Measurements from ENCODE around the gene PLIN4. TPM values are rescaled to one million over a fixed set of nuclear protein-coding genes. Genes with fewer than 3 reads are reported as not detected.

Gene PLIN4
- total and polyA plus RNA-seq, 10 of the 15 experiments (the other 5 are each of a cell fraction or from before 2014, with no cell fraction given) = 0.01 to 0.11 (median 0.05) TPM; not detected in 2

DNA sequence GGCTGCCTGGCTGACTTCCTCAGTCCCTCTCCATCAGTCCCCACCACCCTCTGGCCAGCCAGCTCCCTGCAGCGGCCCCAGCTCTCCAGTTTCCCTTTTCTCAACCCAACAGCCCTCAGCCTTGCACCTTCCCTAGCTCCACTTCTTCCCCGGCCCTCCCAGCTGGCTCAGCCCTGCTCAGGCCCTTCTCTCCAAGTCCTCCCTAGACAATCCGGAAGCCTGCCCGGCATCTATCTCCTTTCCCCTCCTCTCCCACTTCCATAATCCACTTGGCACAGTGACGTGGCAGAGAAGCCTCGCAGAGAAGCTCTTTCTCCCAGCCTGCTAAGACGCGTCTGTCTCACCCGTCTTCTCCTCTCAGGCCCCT is 61.8 kb downstream of the PLIN4 start:
- peak overlapping the region; percentile 61 for H3K9ac ChIP-seq (ENCODE audit: control insufficient read depth, insufficient read depth, low read length)
- no peak for FAIRE-seq
- no peak for DNase-seq (ENCODE audit: low read depth, low spot score)
- intact Hi-C loops (cut with micrococcal nuclease; ENCODE audit: unreplicated experiment) = no loop called here
- 0 out of 2 replicates have a peak, but pooled peaks have one; percentile 9 for TF ChIP-seq IKZF1 (conservative IDR thresholded peaks at IDR 0.05)
- TF ChIP-seq ZZZ3 (IDR thresholded peaks at IDR 0.05; ENCODE audit: control insufficient read depth, insufficient read length, low read depth) = no peak
- H3K4me2 ChIP-seq (ENCODE audit: control insufficient read depth, insufficient read depth) = peak overlapping the region; percentile 97
- H3K27me3 ChIP-seq (replicated peaks in 1 of 2; ENCODE audit: control insufficient read depth in 2 of 2, insufficient read depth in 2 of 2, low read length in 1 of 2) = no peaks in the 10 kb centered on the region
- ChIA-PET POLR2A (interaction anchor here (0.9 to 2.0 kb wide), 2 partner anchors 15 to 54 kb away, joined by 3 to 5 read pairs; partner anchors contain the start of gene CHAF1A), RAD21 (ENCODE audit: unreplicated experiment) (interaction anchor here (1.4 kb wide), 1 partner anchor 54 kb away, joined by 3 read pairs; the partner anchor contains the start of gene CHAF1A), CTCF (interaction anchor here (0.8 to 1.7 kb wide), 2 partner anchors 18 to 180 kb away, joined by 3 to 4 read pairs; no protein-coding TSS in a partner anchor), SMC1A (ENCODE audit: uncharacterized antibody, unreplicated experiment) (interaction anchor here (1.4 kb wide), 1 partner anchor 15 kb away, joined by 3 read pairs; the partner anchor contains the start of gene HDGFL2)
- WGBS (ENCODE audit: insufficient coverage, insufficient replicate concordance, low lambda C conversion rate, missing lambda C conversion rate) = 13% methylated on average over 9 of the region's 9 CpGs
- H3K9me3 ChIP-seq (replicated peaks; ENCODE audit: control insufficient read depth, insufficient read depth, low read length) = no peaks in the 10 kb centered on the region
- no peak overlapping the region for H2AFZ ChIP-seq (ENCODE audit: control insufficient read depth, low read depth, low read length)
- no peak overlapping the region for H3K27ac ChIP-seq (ENCODE audit: control insufficient read depth, insufficient read depth)
- peaks cover 5% of the 10 kb centered on the region for H3K79me2 ChIP-seq (ENCODE audit: control insufficient read depth, insufficient read depth, low read length)
- in situ Hi-C loops (cut with MboI) = no loop called here
- H3K4me3 ChIP-seq = peak overlapping the region; percentile 82
- BruUV-seq (replicated peaks) = no TSS peak
- H3K36me3 ChIP-seq (ENCODE audit: control insufficient read depth in 2 of 2, insufficient read depth in 2 of 2, low read length in 1 of 2) = peaks cover 3 to 8% of the 10 kb centered on the region in 2 experiments
- ATAC-seq = peak; percentile 29
- H3K4me1 ChIP-seq (ENCODE audit: control insufficient read depth, insufficient read depth, low read length) = no peaks in the 10 kb centered on the region
- H4K20me1 ChIP-seq (ENCODE audit: control insufficient read depth, insufficient read depth) = no peaks in the 10 kb centered on the region

DNA sequence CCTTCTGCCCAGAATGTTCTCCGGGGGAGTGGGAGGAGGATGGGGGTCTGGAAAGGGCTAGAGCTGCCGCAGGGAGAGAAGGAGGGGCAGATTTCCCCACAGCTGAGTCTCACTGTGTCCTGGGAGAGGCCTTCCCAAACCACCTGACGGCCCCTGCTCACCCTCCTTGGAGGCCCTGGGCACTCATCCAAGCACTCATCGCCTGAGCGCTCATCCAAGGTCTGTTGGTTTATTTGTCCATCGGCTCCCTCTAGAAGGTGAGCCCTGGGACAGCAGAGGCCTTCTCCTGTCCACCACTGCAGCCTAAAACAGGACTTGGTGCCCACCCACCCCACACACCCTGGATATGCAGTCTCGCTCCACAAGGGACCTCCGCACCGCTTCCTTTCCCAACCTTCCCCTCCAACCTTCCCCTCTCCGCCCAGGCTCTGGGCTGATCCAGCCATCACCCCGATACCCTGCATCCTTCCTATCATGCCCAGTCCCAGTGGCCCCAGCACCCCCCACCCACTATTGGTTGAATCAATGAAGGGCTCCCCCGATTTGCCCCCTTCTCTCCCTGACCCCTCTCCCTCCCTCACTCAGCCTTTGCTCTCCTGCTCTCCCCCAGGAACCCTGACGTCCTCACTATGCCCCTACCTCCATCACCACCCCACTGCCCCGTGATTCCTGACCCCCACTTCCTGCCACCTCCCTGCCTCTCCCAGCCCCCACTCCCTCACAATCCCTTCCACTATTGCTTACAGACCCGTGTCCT is 62.4 kb downstream of the PLIN4 start:
- BruUV-seq (replicated peaks) = no TSS peak
- CTCF ChIA-PET = interaction anchor here (0.8 to 1.7 kb wide), 2 partner anchors 19 to 180 kb away, joined by 3 to 4 read pairs; no protein-coding TSS in a partner anchor
- TF ChIP-seq CBX5 (IDR thresholded peaks at IDR 0.05; ENCODE audit: low read depth) (no peak), HDAC2 (IDR thresholded peaks at IDR 0.05) (no peak), SRF (IDR thresholded peaks at IDR 0.05; ENCODE audit: low read depth in 2 of 2, low read length in 2 of 2) (no peak), GATAD2B (conservative IDR thresholded peaks at IDR 0.05; ENCODE audit: low read depth) (no peak)
- TF ChIP-seq, protein P1, sequence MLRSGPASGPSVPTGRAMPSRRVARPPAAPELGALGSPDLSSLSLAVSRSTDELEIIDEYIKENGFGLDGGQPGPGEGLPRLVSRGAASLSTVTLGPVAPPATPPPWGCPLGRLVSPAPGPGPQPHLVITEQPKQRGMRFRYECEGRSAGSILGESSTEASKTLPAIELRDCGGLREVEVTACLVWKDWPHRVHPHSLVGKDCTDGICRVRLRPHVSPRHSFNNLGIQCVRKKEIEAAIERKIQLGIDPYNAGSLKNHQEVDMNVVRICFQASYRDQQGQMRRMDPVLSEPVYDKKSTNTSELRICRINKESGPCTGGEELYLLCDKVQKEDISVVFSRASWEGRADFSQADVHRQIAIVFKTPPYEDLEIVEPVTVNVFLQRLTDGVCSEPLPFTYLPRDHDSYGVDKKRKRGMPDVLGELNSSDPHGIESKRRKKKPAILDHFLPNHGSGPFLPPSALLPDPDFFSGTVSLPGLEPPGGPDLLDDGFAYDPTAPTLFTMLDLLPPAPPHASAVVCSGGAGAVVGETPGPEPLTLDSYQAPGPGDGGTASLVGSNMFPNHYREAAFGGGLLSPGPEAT (IDR thresholded peaks at IDR 0.05; ENCODE audit: low read depth) = no peak
- TF ChIP-seq, protein P2, sequence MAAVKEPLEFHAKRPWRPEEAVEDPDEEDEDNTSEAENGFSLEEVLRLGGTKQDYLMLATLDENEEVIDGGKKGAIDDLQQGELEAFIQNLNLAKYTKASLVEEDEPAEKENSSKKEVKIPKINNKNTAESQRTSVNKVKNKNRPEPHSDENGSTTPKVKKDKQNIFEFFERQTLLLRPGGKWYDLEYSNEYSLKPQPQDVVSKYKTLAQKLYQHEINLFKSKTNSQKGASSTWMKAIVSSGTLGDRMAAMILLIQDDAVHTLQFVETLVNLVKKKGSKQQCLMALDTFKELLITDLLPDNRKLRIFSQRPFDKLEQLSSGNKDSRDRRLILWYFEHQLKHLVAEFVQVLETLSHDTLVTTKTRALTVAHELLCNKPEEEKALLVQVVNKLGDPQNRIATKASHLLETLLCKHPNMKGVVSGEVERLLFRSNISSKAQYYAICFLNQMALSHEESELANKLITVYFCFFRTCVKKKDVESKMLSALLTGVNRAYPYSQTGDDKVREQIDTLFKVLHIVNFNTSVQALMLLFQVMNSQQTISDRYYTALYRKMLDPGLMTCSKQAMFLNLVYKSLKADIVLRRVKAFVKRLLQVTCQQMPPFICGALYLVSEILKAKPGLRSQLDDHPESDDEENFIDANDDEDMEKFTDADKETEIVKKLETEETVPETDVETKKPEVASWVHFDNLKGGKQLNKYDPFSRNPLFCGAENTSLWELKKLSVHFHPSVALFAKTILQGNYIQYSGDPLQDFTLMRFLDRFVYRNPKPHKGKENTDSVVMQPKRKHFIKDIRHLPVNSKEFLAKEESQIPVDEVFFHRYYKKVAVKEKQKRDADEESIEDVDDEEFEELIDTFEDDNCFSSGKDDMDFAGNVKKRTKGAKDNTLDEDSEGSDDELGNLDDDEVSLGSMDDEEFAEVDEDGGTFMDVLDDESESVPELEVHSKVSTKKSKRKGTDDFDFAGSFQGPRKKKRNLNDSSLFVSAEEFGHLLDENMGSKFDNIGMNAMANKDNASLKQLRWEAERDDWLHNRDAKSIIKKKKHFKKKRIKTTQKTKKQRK (IDR thresholded peaks at IDR 0.05; ENCODE audit: low read depth, low read length) = no peak
- TF ChIP-seq, protein P3, sequence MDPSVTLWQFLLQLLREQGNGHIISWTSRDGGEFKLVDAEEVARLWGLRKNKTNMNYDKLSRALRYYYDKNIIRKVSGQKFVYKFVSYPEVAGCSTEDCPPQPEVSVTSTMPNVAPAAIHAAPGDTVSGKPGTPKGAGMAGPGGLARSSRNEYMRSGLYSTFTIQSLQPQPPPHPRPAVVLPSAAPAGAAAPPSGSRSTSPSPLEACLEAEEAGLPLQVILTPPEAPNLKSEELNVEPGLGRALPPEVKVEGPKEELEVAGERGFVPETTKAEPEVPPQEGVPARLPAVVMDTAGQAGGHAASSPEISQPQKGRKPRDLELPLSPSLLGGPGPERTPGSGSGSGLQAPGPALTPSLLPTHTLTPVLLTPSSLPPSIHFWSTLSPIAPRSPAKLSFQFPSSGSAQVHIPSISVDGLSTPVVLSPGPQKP (IDR thresholded peaks at IDR 0.05; ENCODE audit: low read depth, low read length) = no peak

More for the DNA sequence above, 62.4 kb downstream of the PLIN4 start:
- peaks cover 5% of the 10 kb centered on the region for H3K79me2 ChIP-seq (ENCODE audit: control insufficient read depth, insufficient read depth, low read length)
- in situ Hi-C loops (cut with MboI) (no loop called here), intact Hi-C loops (cut with micrococcal nuclease; ENCODE audit: unreplicated experiment) (no loop called here)
- peaks cover 3 to 8% of the 10 kb centered on the region in 2 experiments for H3K36me3 ChIP-seq (ENCODE audit: control insufficient read depth in 2 of 2, insufficient read depth in 2 of 2, low read length in 1 of 2)
- H2AFZ ChIP-seq (ENCODE audit: control insufficient read depth, low read depth, low read length) = no peak overlapping the region
- H3K9ac ChIP-seq (ENCODE audit: control insufficient read depth, insufficient read depth, low read length) = peak overlapping the region; percentile 61
- H3K27ac ChIP-seq (ENCODE audit: control insufficient read depth, insufficient read depth) = no peak overlapping the region
- H3K4me2 ChIP-seq (ENCODE audit: control insufficient read depth, insufficient read depth) = peak overlapping the region; percentile 97
- peak overlapping the region; percentile 82 for H3K4me3 ChIP-seq
- H3K9me3 ChIP-seq (replicated peaks; ENCODE audit: control insufficient read depth, insufficient read depth, low read length) = no peaks in the 10 kb centered on the region
- POLR2A ChIA-PET = interaction anchor here (0.9 to 2.0 kb wide), 2 partner anchors 15 to 54 kb away, joined by 3 to 5 read pairs; partner anchors contain the start of gene CHAF1A
- DNase-seq (ENCODE audit: low read depth, low spot score) = no peak
- 69% methylated on average over 12 of the region's 15 CpGs for WGBS (ENCODE audit: insufficient coverage, insufficient replicate concordance, low lambda C conversion rate, missing lambda C conversion rate)
- SMC1A ChIA-PET (ENCODE audit: uncharacterized antibody, unreplicated experiment) = interaction anchor here (1.4 kb wide), 1 partner anchor 16 kb away, joined by 3 read pairs; the partner anchor contains the start of gene HDGFL2
- H3K4me1 ChIP-seq (ENCODE audit: control insufficient read depth, insufficient read depth, low read length) = no peaks in the 10 kb centered on the region
- no peak for ATAC-seq
- no peak for FAIRE-seq
- RAD21 ChIA-PET (ENCODE audit: unreplicated experiment) = interaction anchor here (1.4 kb wide), 1 partner anchor 54 kb away, joined by 3 read pairs; the partner anchor contains the start of gene CHAF1A
- H3K27me3 ChIP-seq (replicated peaks in 1 of 2; ENCODE audit: control insufficient read depth in 2 of 2, insufficient read depth in 2 of 2, low read length in 1 of 2) = no peaks in the 10 kb centered on the region
- H4K20me1 ChIP-seq (ENCODE audit: control insufficient read depth, insufficient read depth) = no peaks in the 10 kb centered on the region
